Activated naive CD4-positive, alpha-beta T cell treated with anti-CD3 and anti-CD28 coated beads for 36 hours (primary cell): ENCODE data around the gene ATR. TPM values are rescaled to one million over a fixed set of nuclear protein-coding genes. Genes with fewer than 3 reads are reported as not detected.

Experiments
- CTCF ChIA-PET: fragments of 350-600 bp; sonication (Branson Sonifier 250); formaldehyde crosslinking; loops from one replicate; lab custom pipeline; 2021; ENCODE audit warnings: antibody characterized with exemption; lab: Charles Lee
- DNase-seq: peaks from one replicate; pipeline ENCODE4 v3.0.0-alpha.2; 2020
- H3K27ac Mint-ChIP-seq: one replicate; pipeline ENCODE4 v1.8.0; 2021; ENCODE audit warnings: mild to moderate bottlenecking, mixed read lengths
- H3K27me3 Mint-ChIP-seq: one replicate; pipeline ENCODE4 v1.8.0; 2021; ENCODE audit warnings: low read depth, mixed read lengths
- H3K36me3 Mint-ChIP-seq: one replicate; pipeline ENCODE4 v1.8.0; 2021; ENCODE audit warnings: low read depth, mixed read lengths
- H3K4me1 Mint-ChIP-seq: one replicate; pipeline ENCODE4 v1.8.0; 2021; ENCODE audit warnings: low read depth, mixed read lengths
- H3K4me3 Mint-ChIP-seq: one replicate; pipeline ENCODE4 v1.8.0; 2021; ENCODE audit warnings: mild to moderate bottlenecking, moderate library complexity, mixed read lengths
- H3K9me3 Mint-ChIP-seq: one replicate; pipeline ENCODE4 v1.8.0; 2021; ENCODE audit warnings: mixed read lengths
- intact Hi-C: fragments of 100-400 bp; cut with micrococcal nuclease; formaldehyde crosslinking; loops from one replicate; pipeline ENCODE4 v1.15.1; 2023
- total RNA-seq, 2 experiments: library from RNA; stranded (reverse); gene quantifications; one replicate each; pipeline ENCODE4 v1.2.3, GENCODE V29; 2021

Gene ATR
- total RNA-seq, 2 experiments from 2014 or later: 42.5 to 43.1 TPM

GRCh38 chr3:142502187-142502985, 76.1 kb downstream of the ATR start:
- Mint-ChIP-seq H3K9me3 (peaks cover 3% of the 10 kb centered on the region), H3K27ac (no peak overlapping the region), H3K27me3 (no peaks in the 10 kb centered on the region), H3K4me1 (peaks cover 41% of the 10 kb centered on the region), H3K36me3 (peaks cover 51% of the 10 kb centered on the region), H3K4me3 (no peak overlapping the region)
- intact Hi-C loops: no loop called here
- CTCF ChIA-PET: interaction anchor here (1.3 kb wide), 1 partner anchor 25 kb away, joined by 3 read pairs; no protein-coding TSS in a partner anchor
- no peak for DNase-seq

GRCh38 chr3:142501004-142501926, 77.3 kb downstream of the ATR start:
- Mint-ChIP-seq H3K9me3 (peaks cover 3% of the 10 kb centered on the region), H3K36me3 (peaks cover 50% of the 10 kb centered on the region), H3K4me3 (no peak overlapping the region), H3K4me1 (peaks cover 35% of the 10 kb centered on the region), H3K27me3 (no peaks in the 10 kb centered on the region), H3K27ac (peak overlapping the region; percentile 33)
- CTCF ChIA-PET: interaction anchor here (1.3 kb wide), 1 partner anchor 26 kb away, joined by 3 read pairs; no protein-coding TSS in a partner anchor
- intact Hi-C loops: no loop called here
- no peak for DNase-seq

GRCh38 chr3:142500211-142500610, 78.3 kb downstream of the ATR start:
- peaks cover 35% of the 10 kb centered on the region for H3K4me1 Mint-ChIP-seq
- no peak for DNase-seq
- H3K27me3 Mint-ChIP-seq: no peaks in the 10 kb centered on the region
- no peak overlapping the region for H3K27ac Mint-ChIP-seq
- no peak overlapping the region for H3K4me3 Mint-ChIP-seq
- H3K9me3 Mint-ChIP-seq: peaks cover 3% of the 10 kb centered on the region
- CTCF ChIA-PET: interaction anchor here (0.8 kb wide), 1 partner anchor 9 kb away, joined by 3 read pairs; no protein-coding TSS in a partner anchor
- intact Hi-C loops: no loop called here
- H3K36me3 Mint-ChIP-seq: peaks cover 49% of the 10 kb centered on the region

- peaks cover 54% of the 10 kb centered on the region for H3K36me3 Mint-ChIP-seq
- H3K4me1 Mint-ChIP-seq: peaks cover 35% of the 10 kb centered on the region
- H3K27me3 Mint-ChIP-seq: no peaks in the 10 kb centered on the region
- H3K27ac Mint-ChIP-seq: peak overlapping the region; percentile 80
- CTCF ChIA-PET: interaction anchor here (0.6 to 0.9 kb wide), 5 partner anchors 9 to 896 kb away, joined by 3 to 4 read pairs (median 3); partner anchors contain the start of gene XRN1
- H3K4me3 Mint-ChIP-seq: peak overlapping the region; percentile 15
- DNase-seq: no peak
- intact Hi-C loops: loop anchor here (1.0 to 5.0 kb wide), 6 partner anchors 10 to 666 kb away; partner anchors contain the start of genes ATR and U2SURP
- H3K9me3 Mint-ChIP-seq: peaks cover 3% of the 10 kb centered on the region
Observed at GRCh38 chr3:142498397-142499180, 79.9 kb downstream of the ATR start.

- no peak overlapping the region for H3K4me3 Mint-ChIP-seq
- CTCF ChIA-PET: interaction anchor here (0.6 kb wide), 1 partner anchor 786 kb away, joined by 7 read pairs; no protein-coding TSS in a partner anchor
- intact Hi-C loops: loop anchor here (1.0 to 5.0 kb wide), 6 partner anchors 11 to 667 kb away; partner anchors contain the start of genes ATR and U2SURP
- peaks cover 55% of the 10 kb centered on the region for H3K36me3 Mint-ChIP-seq
- peak overlapping the region; percentile 80 for H3K27ac Mint-ChIP-seq
- H3K9me3 Mint-ChIP-seq: peaks cover 3% of the 10 kb centered on the region
- DNase-seq: no peak
- peaks cover 35% of the 10 kb centered on the region for H3K4me1 Mint-ChIP-seq
- H3K27me3 Mint-ChIP-seq: no peaks in the 10 kb centered on the region
Observed at GRCh38 chr3:142497729-142498128, 80.8 kb downstream of the ATR start.

- Mint-ChIP-seq H3K27me3 (no peaks in the 10 kb centered on the region), H3K27ac (no peak overlapping the region), H3K36me3 (peaks cover 57% of the 10 kb centered on the region), H3K9me3 (no peaks in the 10 kb centered on the region), H3K4me1 (peaks cover 23% of the 10 kb centered on the region), H3K4me3 (no peak overlapping the region)
- no peak for DNase-seq
- intact Hi-C loops: loop anchor here (5.0 kb wide), 1 partner anchor 507 kb away; the partner anchor contains the start of gene U2SURP
- CTCF ChIA-PET: no interaction called here
Observed at GRCh38 chr3:142495103-142495502, 83.4 kb downstream of the ATR start.

- intact Hi-C loops: no loop called here
- peaks cover 66% of the 10 kb centered on the region for H3K36me3 Mint-ChIP-seq
- DNase-seq: no peak
Observed at GRCh38 chr3:142492184-142492583, 86.3 kb downstream of the ATR start.

GRCh38 chr3:142489572-142490323, 88.8 kb downstream of the ATR start:
- Mint-ChIP-seq H3K9me3 (no peaks in the 10 kb centered on the region), H3K4me3 (no peak overlapping the region), H3K36me3 (peaks cover 67% of the 10 kb centered on the region), H3K27ac (no peak overlapping the region), H3K27me3 (no peaks in the 10 kb centered on the region), H3K4me1 (peaks cover 9% of the 10 kb centered on the region)
- CTCF ChIA-PET: interaction anchor here (0.6 kb wide), 1 partner anchor 1124 kb away, joined by 4 read pairs; no protein-coding TSS in a partner anchor
- intact Hi-C loops: loop anchor here (5.0 kb wide), 1 partner anchor 33 kb away; no protein-coding TSS in a partner anchor
- DNase-seq: no peak

More at GRCh38 chr3:142492184-142492583, 86.3 kb downstream of the ATR start:
- H3K4me1 Mint-ChIP-seq: peaks cover 4% of the 10 kb centered on the region
- CTCF ChIA-PET: no interaction called here
- H3K9me3 Mint-ChIP-seq: no peaks in the 10 kb centered on the region
- H3K27ac Mint-ChIP-seq: no peak overlapping the region
- no peak overlapping the region for H3K4me3 Mint-ChIP-seq
- H3K27me3 Mint-ChIP-seq: no peaks in the 10 kb centered on the region

- Mint-ChIP-seq H3K4me3 (no peak overlapping the region), H3K27ac (peak overlapping the region; percentile 75), H3K4me1 (peaks cover 15% of the 10 kb centered on the region), H3K9me3 (peaks cover 3% of the 10 kb centered on the region), H3K27me3 (no peaks in the 10 kb centered on the region), H3K36me3 (peaks cover 71% of the 10 kb centered on the region)
- no peak for DNase-seq
- intact Hi-C loops: loop anchor here (1.0 to 5.0 kb wide), 2 partner anchors 13 to 37 kb away; no protein-coding TSS in a partner anchor
- CTCF ChIA-PET: no interaction called here
Observed at GRCh38 chr3:142484912-142485435, 93.6 kb downstream of the ATR start.

GRCh38 chr3:142481196-142481595, 97.3 kb downstream of the ATR start:
- H3K27ac Mint-ChIP-seq: no peak overlapping the region
- peaks cover 15% of the 10 kb centered on the region for H3K4me1 Mint-ChIP-seq
- no peak for DNase-seq
- CTCF ChIA-PET: interaction anchor here (1.6 kb wide), 1 partner anchor 10 kb away, joined by 4 read pairs; no protein-coding TSS in a partner anchor
- H3K27me3 Mint-ChIP-seq: no peaks in the 10 kb centered on the region
- H3K4me3 Mint-ChIP-seq: no peak overlapping the region
- H3K36me3 Mint-ChIP-seq: peaks cover 59% of the 10 kb centered on the region
- peaks cover 11% of the 10 kb centered on the region for H3K9me3 Mint-ChIP-seq
- intact Hi-C loops: no loop called here
